Head of caudate nucleus (tissue), 42 donors: ENCODE measurements around the gene KIF7.

Experiments used
- DNase-seq, 42 donors: peaks; one replicate each; pipeline versions ENCODE4 v3.0.0 to v3.0.0-alpha.2; 2020 to 2021; ENCODE audit warnings: mixed read lengths in 7 of 42
- intact Hi-C: fragments of 100-400 bp; cut with DNase I; formaldehyde crosslinking; loops from one replicate; pipeline ENCODE4 v1.15.0; 2022

Gene KIF7

GRCh38 chr15:89652131-89652530 is 3.1 kb downstream of the KIF7 start:
- intact Hi-C loops: no loop called here
- no peak for DNase-seq

DNA sequence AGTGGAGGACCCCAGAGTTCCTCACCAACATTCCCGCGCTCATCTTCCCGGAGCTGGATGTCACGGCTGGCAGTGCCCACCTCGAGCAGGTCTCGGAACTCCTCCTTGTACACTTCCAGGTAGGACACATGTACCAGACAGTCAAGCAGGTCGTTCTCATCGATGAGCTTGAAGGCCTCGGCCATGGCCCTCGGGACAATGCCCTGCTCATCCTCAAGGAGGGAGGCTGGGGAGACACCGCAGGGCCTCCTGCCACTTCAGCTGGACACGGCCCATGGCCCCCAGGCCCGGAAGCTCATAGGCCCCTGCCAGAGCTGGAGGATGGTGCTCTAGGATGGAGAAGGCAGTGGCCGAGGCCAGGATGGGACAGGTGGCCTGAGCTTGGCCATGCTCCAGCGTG is 5.6 kb downstream of the KIF7 start:
- DNase-seq: no peak

DNA sequence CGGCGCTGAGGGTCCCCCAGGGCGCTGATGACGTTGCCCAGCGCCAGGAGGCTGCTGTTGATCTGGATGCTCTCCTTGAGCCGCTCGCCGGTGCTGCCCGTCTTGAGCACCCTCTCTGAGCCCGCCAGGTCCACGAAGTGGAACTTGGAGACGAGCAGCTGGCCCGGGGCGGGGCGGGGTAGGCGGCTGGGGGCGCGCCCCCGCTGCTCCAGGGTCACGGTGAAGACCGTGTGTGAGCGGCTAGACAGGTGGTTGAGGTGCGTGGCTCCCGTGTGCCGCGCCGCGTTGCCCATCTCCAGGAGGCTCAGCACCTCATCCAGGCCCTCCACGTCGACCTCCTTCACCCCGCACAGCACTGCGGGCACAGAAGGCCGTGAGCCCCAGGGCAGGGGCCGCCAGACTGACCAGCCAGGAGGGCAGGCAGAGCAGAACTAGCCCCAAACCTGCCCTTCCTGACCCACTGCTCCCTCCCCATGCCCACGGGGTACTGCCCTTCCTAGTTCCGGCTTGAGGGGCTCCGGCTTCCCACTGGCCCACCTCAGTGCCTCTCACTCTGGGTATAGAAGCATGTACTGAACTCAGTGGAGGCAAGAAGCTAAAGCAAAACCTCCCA is 6.1 kb downstream of the KIF7 start:
- no peak for DNase-seq
- intact Hi-C loops: no loop called here

More for the DNA sequence above, 5.6 kb downstream of the KIF7 start:
- intact Hi-C loops: no loop called here

- intact Hi-C loops: no loop called here
- peak in 1 of 42 donors; percentile 12 for DNase-seq
Measured at GRCh38 chr15:89648106-89649012, 6.9 kb downstream of the KIF7 start.

DNA sequence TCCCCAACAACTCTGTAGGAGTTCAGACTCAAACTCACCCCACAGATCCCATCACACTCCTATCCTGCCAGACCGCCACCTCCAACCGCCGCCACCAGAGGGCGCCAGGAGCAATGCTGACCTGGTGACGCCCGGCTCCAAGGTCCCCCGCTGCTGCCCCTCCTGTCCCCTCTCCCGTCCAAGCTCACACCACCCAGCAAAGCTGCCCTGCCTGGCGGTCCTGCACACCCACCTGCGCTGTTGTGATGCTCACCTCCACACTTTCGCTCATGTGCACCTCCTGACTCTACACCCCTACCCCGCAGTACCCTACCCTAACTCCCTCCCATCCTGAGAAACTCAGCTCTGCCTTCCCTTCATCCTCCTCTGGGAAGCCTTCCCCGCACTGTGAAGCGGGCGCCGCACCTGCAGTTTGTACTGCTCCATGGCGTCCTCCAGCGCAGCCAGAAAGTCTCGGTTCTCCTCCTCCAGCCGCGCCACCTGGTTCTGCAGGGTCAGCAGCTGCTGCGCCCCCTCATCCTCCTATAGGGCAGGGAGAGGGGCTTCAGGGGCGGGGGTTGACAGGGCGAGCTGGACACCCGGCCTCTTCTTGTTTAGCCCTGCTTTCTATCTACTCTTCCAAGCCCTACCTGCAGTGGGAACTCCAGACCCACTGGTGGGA is 7.9 kb downstream of the KIF7 start:
- DNase-seq: peak in 41 of 42 donors; percentile 33 to 86 (median 67)
- intact Hi-C loops: no loop called here

GRCh38 chr15:89646416-89647141 is 8.7 kb downstream of the KIF7 start:
- intact Hi-C loops: no loop called here
- peak in 1 of 42 donors; percentile 3 for DNase-seq

DNA sequence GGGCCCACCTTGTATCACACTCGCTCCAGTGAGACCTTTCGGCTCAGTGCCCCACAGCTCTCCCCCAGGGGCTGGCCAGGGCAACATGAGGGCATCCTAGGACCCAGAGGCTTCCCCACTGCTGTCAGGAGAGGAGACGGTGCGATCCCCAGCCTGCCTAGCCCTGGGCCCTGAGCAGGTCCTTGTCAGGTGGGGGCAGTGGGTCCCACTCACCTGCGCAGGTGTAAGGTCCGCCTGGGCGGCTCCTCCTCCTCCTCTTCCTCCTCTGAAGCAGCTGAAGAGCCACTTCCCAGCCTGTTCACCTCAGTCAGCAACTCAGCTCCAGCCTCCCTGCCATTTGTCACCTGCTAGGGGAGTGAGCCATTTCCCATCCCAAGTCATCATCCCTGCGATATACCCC is 9.6 kb downstream of the KIF7 start:
- intact Hi-C loops: no loop called here
- peak in 1 of 42 donors; percentile 6 for DNase-seq

DNA sequence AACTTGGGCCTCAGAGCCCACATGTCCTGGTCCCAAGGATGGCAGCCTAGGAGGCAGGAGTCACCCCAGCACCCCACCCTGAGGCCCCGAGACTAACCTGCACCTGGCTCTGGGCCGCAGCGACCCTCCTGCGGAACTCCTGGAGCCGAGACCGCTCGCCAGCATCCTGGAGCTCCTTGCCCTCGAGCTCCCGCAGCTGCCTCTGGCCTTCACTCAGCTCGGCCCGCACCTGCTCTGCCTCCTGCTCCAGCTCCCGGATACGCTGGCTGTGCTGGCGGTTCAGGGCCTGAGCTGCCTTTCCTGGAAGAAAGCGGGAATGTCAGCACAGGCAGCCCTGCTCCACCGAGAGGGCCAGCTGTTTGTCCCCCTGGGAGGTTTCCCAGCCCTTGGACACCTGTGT is 13.2 kb downstream of the KIF7 start:
- intact Hi-C loops: no loop called here

DNA sequence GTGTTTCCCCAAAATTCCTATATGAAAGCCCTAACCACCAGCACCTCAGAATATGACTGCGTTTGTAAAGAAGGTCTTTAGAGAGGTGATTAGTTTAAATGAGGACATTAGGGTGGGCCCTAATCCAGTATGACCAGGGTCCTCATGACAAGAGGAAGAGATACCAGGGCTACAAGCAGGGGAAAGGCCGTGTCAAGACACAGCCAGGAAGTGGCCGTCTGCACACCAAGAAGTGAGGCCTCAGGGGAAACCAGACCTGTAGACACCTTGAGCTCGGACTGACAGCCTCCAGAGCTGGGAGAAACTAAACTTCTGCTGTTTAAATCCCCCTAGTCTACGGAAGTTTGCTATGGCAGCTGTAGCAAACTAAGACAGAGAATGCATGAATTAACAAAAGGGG is 14.2 kb downstream of the KIF7 start:
- no peak for DNase-seq
- intact Hi-C loops: no loop called here

More for the DNA sequence above, 13.2 kb downstream of the KIF7 start:
- peak in 1 of 42 donors; percentile 3 for DNase-seq

GRCh38 chr15:89640245-89640644 is 15.0 kb downstream of the KIF7 start:
- intact Hi-C loops: no loop called here
- peak in 1 of 42 donors; percentile 0 for DNase-seq

- DNase-seq: peak in 4 of 42 donors; percentile 8 to 30 (median 13)
- intact Hi-C loops: no loop called here
Measured at GRCh38 chr15:89633585-89633984, 21.7 kb downstream of the KIF7 start.

- DNase-seq: peak in 3 of 42 donors; percentile 12 to 21 (median 19)
- intact Hi-C loops: no loop called here
Measured at GRCh38 chr15:89632563-89633430, 22.5 kb downstream of the KIF7 start.

DNA sequence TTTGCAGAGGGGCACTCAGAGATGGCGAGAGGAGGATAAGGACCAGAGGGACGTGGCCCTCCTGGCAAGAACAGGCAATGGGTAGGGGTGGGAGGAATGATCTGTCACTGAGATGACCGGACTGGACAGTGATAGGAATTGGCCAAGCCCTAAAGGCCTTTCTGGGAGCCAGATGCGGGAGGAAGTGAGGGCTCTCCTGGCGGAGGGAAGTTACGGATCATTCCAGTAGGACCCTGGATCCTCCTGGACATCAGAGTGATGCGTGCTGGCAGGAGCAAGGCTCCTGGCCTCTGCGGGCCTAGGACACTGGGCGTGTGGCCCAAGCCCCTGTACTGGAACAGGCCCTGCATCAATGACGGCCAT is 23.4 kb downstream of the KIF7 start:
- peak in 2 of 42 donors; percentile 3 to 25 for DNase-seq
- intact Hi-C loops: no loop called here

GRCh38 chr15:89630974-89631901 is 24.0 kb downstream of the KIF7 start:
- peak in 41 of 42 donors; percentile 26 to 85 (median 61) for DNase-seq
- intact Hi-C loops: no loop called here

- DNase-seq: peak in 3 of 42 donors; percentile 21 to 32 (median 26)
- intact Hi-C loops: no loop called here
Measured at GRCh38 chr15:89630260-89630659, 25.0 kb downstream of the KIF7 start.

DNA sequence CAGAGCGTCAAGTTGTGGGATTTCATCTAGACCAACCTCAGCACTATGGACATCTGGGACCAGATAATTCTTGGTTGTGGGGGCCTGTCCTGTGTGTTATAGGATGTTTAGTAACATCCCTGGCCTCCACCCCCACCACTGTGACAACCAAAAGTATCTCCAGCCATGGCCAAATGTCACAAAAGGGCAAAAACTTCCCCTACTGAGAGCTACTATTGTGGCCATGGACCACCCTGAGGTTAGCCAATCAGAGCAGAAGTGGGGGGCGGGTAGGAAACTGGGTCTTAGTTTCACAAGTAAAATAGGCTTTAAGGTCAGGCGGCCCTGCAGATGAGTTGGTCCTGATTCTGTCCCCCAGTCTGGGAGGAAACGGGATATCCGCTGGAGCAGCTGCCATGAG is 25.4 kb downstream of the KIF7 start:
- intact Hi-C loops: no loop called here
- peak in 1 of 42 donors; percentile 17 for DNase-seq
